Effector memory CD4-positive, alpha-beta T cell (primary cell): ENCODE data around the gene MT1B.

Experiments
- DNase-seq, 3 donors: peaks; one replicate each; pipeline ENCODE4 v3.0.0-alpha.2; 2020
- H3K27ac ChIP-seq: 2 replicates; pipeline ENCODE4 v1.7.0; 2013; ENCODE audit warnings: mild to moderate bottlenecking, low read length, moderate library complexity; ENCODE audit not compliant: insufficient read depth, poor library complexity, severe bottlenecking
- H3K27me3 ChIP-seq: replicated peaks from 2 replicates; pipeline ENCODE4 v1.7.0; 2013; ENCODE audit warnings: mild to moderate bottlenecking, low read length; ENCODE audit not compliant: insufficient read depth, control insufficient read depth, poor library complexity, severe bottlenecking
- H3K36me3 ChIP-seq: 2 replicates; pipeline ENCODE4 v1.7.0; 2013; ENCODE audit warnings: mild to moderate bottlenecking, low read length, moderate library complexity; ENCODE audit not compliant: control insufficient read depth, insufficient read depth
- H3K4me1 ChIP-seq: 2 replicates; pipeline ENCODE4 v1.7.0; 2013; ENCODE audit warnings: low read length, mild to moderate bottlenecking; ENCODE audit not compliant: control insufficient read depth, insufficient read depth, poor library complexity, severe bottlenecking
- H3K4me3 ChIP-seq: 2 replicates; pipeline ENCODE4 v1.7.0; 2013; ENCODE audit warnings: low read length, low read depth, mild to moderate bottlenecking; ENCODE audit not compliant: insufficient read depth, poor library complexity, severe bottlenecking
- H3K9me3 ChIP-seq: 2 replicates; pipeline ENCODE4 v1.7.0; 2013; ENCODE audit warnings: mild to moderate bottlenecking, low read length, moderate library complexity; ENCODE audit not compliant: control insufficient read depth

The MT1B gene

GRCh38 chr16:56683424-56684172 lies 31.9 kb downstream of the MT1B start:
- Histone ChIP-seq H3K27ac (no peak overlapping the region), H3K4me1 (peaks cover 8% of the 10 kb centered on the region), H3K36me3 (no peaks in the 10 kb centered on the region), H3K9me3 (no peaks in the 10 kb centered on the region), H3K27me3 (no peaks in the 10 kb centered on the region), H3K4me3 (peak overlapping the region; percentile 86)
- DNase-seq, result no peak

GRCh38 chr16:56684256-56684925 lies 32.7 kb downstream of the MT1B start:
- Histone ChIP-seq H3K4me3 (no peak overlapping the region), H3K27me3 (no peaks in the 10 kb centered on the region), H3K4me1 (peaks cover 8% of the 10 kb centered on the region), H3K27ac (no peak overlapping the region), H3K36me3 (no peaks in the 10 kb centered on the region), H3K9me3 (no peaks in the 10 kb centered on the region)
- DNase-seq, result no peak

GRCh38 chr16:56684926-56685590 lies 33.4 kb downstream of the MT1B start:
- Histone ChIP-seq H3K9me3 (no peaks in the 10 kb centered on the region), H3K36me3 (no peaks in the 10 kb centered on the region), H3K4me1 (peaks cover 8% of the 10 kb centered on the region), H3K27ac (no peak overlapping the region), H3K27me3 (no peaks in the 10 kb centered on the region), H3K4me3 (no peak overlapping the region)
- no peak for DNase-seq

GRCh38 chr16:56686758-56687157 lies 35.1 kb downstream of the MT1B start:
- no peak overlapping the region for H3K27ac ChIP-seq
- H3K4me3 ChIP-seq, result no peak overlapping the region
- H3K4me1 ChIP-seq, result peaks cover 8% of the 10 kb centered on the region
- DNase-seq, result no peak
- no peaks in the 10 kb centered on the region for H3K36me3 ChIP-seq
- H3K27me3 ChIP-seq, result no peaks in the 10 kb centered on the region
- H3K9me3 ChIP-seq, result no peaks in the 10 kb centered on the region

GRCh38 chr16:56688762-56689161 lies 37.1 kb downstream of the MT1B start:
- no peaks in the 10 kb centered on the region for H3K9me3 ChIP-seq
- H3K4me1 ChIP-seq, result no peaks in the 10 kb centered on the region
- H3K36me3 ChIP-seq, result no peaks in the 10 kb centered on the region
- no peaks in the 10 kb centered on the region for H3K27me3 ChIP-seq
- no peak overlapping the region for H3K27ac ChIP-seq
- DNase-seq, result no peak
- no peak overlapping the region for H3K4me3 ChIP-seq

- Histone ChIP-seq H3K27ac (no peak overlapping the region), H3K4me1 (no peaks in the 10 kb centered on the region), H3K27me3 (no peaks in the 10 kb centered on the region), H3K4me3 (no peak overlapping the region), H3K9me3 (no peaks in the 10 kb centered on the region), H3K36me3 (no peaks in the 10 kb centered on the region)
- no peak for DNase-seq
Observed at GRCh38 chr16:56689171-56689570, 37.5 kb downstream of the MT1B start.

GRCh38 chr16:56690420-56691122 lies 38.9 kb downstream of the MT1B start:
- Histone ChIP-seq H3K27ac (no peak overlapping the region), H3K9me3 (no peaks in the 10 kb centered on the region), H3K27me3 (no peaks in the 10 kb centered on the region), H3K36me3 (no peaks in the 10 kb centered on the region), H3K4me1 (no peaks in the 10 kb centered on the region), H3K4me3 (no peak overlapping the region)
- no peak for DNase-seq

- Histone ChIP-seq H3K27ac (no peak overlapping the region), H3K36me3 (no peaks in the 10 kb centered on the region), H3K4me3 (no peak overlapping the region), H3K27me3 (no peaks in the 10 kb centered on the region), H3K9me3 (no peaks in the 10 kb centered on the region), H3K4me1 (no peaks in the 10 kb centered on the region)
- DNase-seq, result no peak
Observed at GRCh38 chr16:56691885-56692284, 40.2 kb downstream of the MT1B start.

- H3K27me3 ChIP-seq, result no peaks in the 10 kb centered on the region
- no peak overlapping the region for H3K4me3 ChIP-seq
- no peaks in the 10 kb centered on the region for H3K9me3 ChIP-seq
- no peak overlapping the region for H3K27ac ChIP-seq
- H3K4me1 ChIP-seq, result no peaks in the 10 kb centered on the region
- DNase-seq, result no peak
- no peaks in the 10 kb centered on the region for H3K36me3 ChIP-seq
Observed at GRCh38 chr16:56695246-56695645, 43.6 kb downstream of the MT1B start.
